ENCODE measurements around the gene NPHP3. TPM values are rescaled to one million over a fixed set of nuclear protein-coding genes. Genes with fewer than 3 reads are reported as not detected.
"Not testable (repeated sequence)": the region's sequence is repeated elsewhere in the genome, so short reads cannot be mapped to it uniquely, and the experiment has no call there.

The NPHP3 gene
- total RNA-seq, 2 experiments from 2014 or later = 20.7 to 24.1 TPM

- H3K36me3 Mint-ChIP-seq (ENCODE audit: low read depth) = no peaks in the 10 kb centered on the region
- H3K9me3 Mint-ChIP-seq = no peaks in the 10 kb centered on the region
- CTCF ChIA-PET = no interaction called here
- no peak overlapping the region for H3K4me3 Mint-ChIP-seq
- no peak overlapping the region for H3K27ac Mint-ChIP-seq
- peaks cover 2% of the 10 kb centered on the region for H3K4me1 Mint-ChIP-seq
- POLR2A ChIA-PET = no interaction called here
- H3K27me3 Mint-ChIP-seq = no peaks in the 10 kb centered on the region
- no peak for DNase-seq
Observed at GRCh38 chr3:132650153-132650552, 72.1 kb downstream of the NPHP3 start.

GRCh38 chr3:132645058-132645457, 77.2 kb downstream of the NPHP3 start:
- DNase-seq = no peak
- Mint-ChIP-seq H3K27ac (no peak overlapping the region), H3K4me1 (peaks cover 5% of the 10 kb centered on the region), H3K9me3 (no peaks in the 10 kb centered on the region), H3K36me3 (ENCODE audit: low read depth) (no peaks in the 10 kb centered on the region), H3K27me3 (no peaks in the 10 kb centered on the region), H3K4me3 (no peak overlapping the region)
- ChIA-PET CTCF (interaction anchor here (0.5 to 1.4 kb wide), 2 partner anchors 22 to 108 kb away, joined by 3 to 11 read pairs; no protein-coding TSS in a partner anchor), POLR2A (no interaction called here)

- H3K36me3 Mint-ChIP-seq (ENCODE audit: low read depth) = peaks cover 9% of the 10 kb centered on the region
- DNase-seq = no peak
- H3K4me3 Mint-ChIP-seq = no peak overlapping the region
- CTCF ChIA-PET = interaction anchor here (0.7 to 6.0 kb wide), 12 partner anchors 18 to 292 kb away, joined by 3 to 100 read pairs (median 4); no protein-coding TSS in a partner anchor
- peaks cover 5% of the 10 kb centered on the region for H3K4me1 Mint-ChIP-seq
- no peaks in the 10 kb centered on the region for H3K27me3 Mint-ChIP-seq
- POLR2A ChIA-PET = interaction anchor here (1.0 to 1.6 kb wide), 2 partner anchors 17 to 226 kb away, joined by 3 read pairs; partner anchors contain the start of gene DNAJC13
- no peaks in the 10 kb centered on the region for H3K9me3 Mint-ChIP-seq
- no peak overlapping the region for H3K27ac Mint-ChIP-seq
Observed at GRCh38 chr3:132643366-132643765, 78.8 kb downstream of the NPHP3 start.

- CTCF ChIA-PET = interaction anchor here (0.7 to 6.0 kb wide), 14 partner anchors 19 to 300 kb away, joined by 3 to 100 read pairs (median 4); no protein-coding TSS in a partner anchor
- Mint-ChIP-seq H3K9me3 (no peaks in the 10 kb centered on the region), H3K27me3 (no peaks in the 10 kb centered on the region), H3K27ac (no peak overlapping the region), H3K36me3 (ENCODE audit: low read depth) (peaks cover 9% of the 10 kb centered on the region), H3K4me3 (no peak overlapping the region), H3K4me1 (peaks cover 5% of the 10 kb centered on the region)
- DNase-seq = no peak
- POLR2A ChIA-PET = interaction anchor here (1.6 kb wide), 1 partner anchor 225 kb away, joined by 3 read pairs; the partner anchor contains the start of gene DNAJC13
Observed at GRCh38 chr3:132642539-132642847, 79.7 kb downstream of the NPHP3 start.

- ChIA-PET POLR2A (no interaction called here), CTCF (interaction anchor here (0.7 to 6.0 kb wide), 14 partner anchors 19 to 299 kb away, joined by 3 to 100 read pairs (median 4); no protein-coding TSS in a partner anchor)
- DNase-seq = no peak
- Mint-ChIP-seq H3K4me3 (no peak overlapping the region), H3K4me1 (peaks cover 5% of the 10 kb centered on the region), H3K36me3 (ENCODE audit: low read depth) (peaks cover 9% of the 10 kb centered on the region), H3K9me3 (no peaks in the 10 kb centered on the region), H3K27ac (no peak overlapping the region), H3K27me3 (no peaks in the 10 kb centered on the region)
Observed at GRCh38 chr3:132641837-132642538, 80.2 kb downstream of the NPHP3 start.

- CTCF ChIA-PET = interaction anchor here (0.7 to 6.0 kb wide), 8 partner anchors 21 to 288 kb away, joined by 3 to 100 read pairs (median 5); no protein-coding TSS in a partner anchor
- H3K27me3 Mint-ChIP-seq, H3K27ac Mint-ChIP-seq, DNase-seq, POLR2A ChIA-PET, H3K4me3 Mint-ChIP-seq, H3K9me3 Mint-ChIP-seq, H3K4me1 Mint-ChIP-seq: not testable (repeated sequence)
- peaks cover 11% of the 10 kb centered on the region for H3K36me3 Mint-ChIP-seq (ENCODE audit: low read depth)
Observed at GRCh38 chr3:132641427-132641826, 80.8 kb downstream of the NPHP3 start.

GRCh38 chr3:132638706-132639105, 83.5 kb downstream of the NPHP3 start:
- POLR2A ChIA-PET = interaction anchor here (0.5 kb wide), 1 partner anchor 285 kb away, joined by 3 read pairs; no protein-coding TSS in a partner anchor

GRCh38 chr3:132637590-132637989, 84.6 kb downstream of the NPHP3 start:
- Mint-ChIP-seq H3K4me1 (no peaks in the 10 kb centered on the region), H3K4me3 (no peak overlapping the region), H3K9me3 (no peaks in the 10 kb centered on the region), H3K27ac (no peak overlapping the region), H3K36me3 (ENCODE audit: low read depth) (peaks cover 25% of the 10 kb centered on the region), H3K27me3 (no peaks in the 10 kb centered on the region)
- ChIA-PET POLR2A (no interaction called here), CTCF (no interaction called here)
- DNase-seq = no peak

More at GRCh38 chr3:132638706-132639105, 83.5 kb downstream of the NPHP3 start:
- no peak overlapping the region for H3K27ac Mint-ChIP-seq
- no peak overlapping the region for H3K4me3 Mint-ChIP-seq
- H3K4me1 Mint-ChIP-seq = peaks cover 5% of the 10 kb centered on the region
- no peaks in the 10 kb centered on the region for H3K9me3 Mint-ChIP-seq
- H3K27me3 Mint-ChIP-seq = no peaks in the 10 kb centered on the region
- CTCF ChIA-PET = interaction anchor here (1.0 to 6.0 kb wide), 5 partner anchors 15 to 287 kb away, joined by 3 to 100 read pairs (median 5); no protein-coding TSS in a partner anchor
- peaks cover 18% of the 10 kb centered on the region for H3K36me3 Mint-ChIP-seq (ENCODE audit: low read depth)
- DNase-seq = no peak

GRCh38 chr3:132635052-132635451, 87.2 kb downstream of the NPHP3 start:
- POLR2A ChIA-PET = no interaction called here
- H3K9me3 Mint-ChIP-seq = no peaks in the 10 kb centered on the region

More at GRCh38 chr3:132635052-132635451, 87.2 kb downstream of the NPHP3 start:
- DNase-seq = no peak
- no peak overlapping the region for H3K4me3 Mint-ChIP-seq
- CTCF ChIA-PET = interaction anchor here (0.9 kb wide), 1 partner anchor 9 kb away, joined by 3 read pairs; no protein-coding TSS in a partner anchor
- H3K4me1 Mint-ChIP-seq = peaks cover 1% of the 10 kb centered on the region
- H3K27ac Mint-ChIP-seq = no peak overlapping the region
- no peaks in the 10 kb centered on the region for H3K27me3 Mint-ChIP-seq
- peaks cover 25% of the 10 kb centered on the region for H3K36me3 Mint-ChIP-seq (ENCODE audit: low read depth)

Other genes with a start within 250 kb of the NPHP3 start
- not detected for gene ACKR4, start 125.1 kb downstream of the NPHP3 start, total RNA-seq
- gene ACAD11, start 62.6 kb downstream of the NPHP3 start, total RNA-seq = 10 to 100 TPM in 1 of 2 experiments, 1 to 10 TPM in 1; 9.0 to 13.0 TPM
- gene UBA5, start 62.1 kb downstream of the NPHP3 start, total RNA-seq = 10 to 100 TPM; 31.8 to 36.6 TPM